HG02885 (cell line): ENCODE data around the gene CEP83.
A peak's percentile ranks its signal among the peaks of the same experiment; 100 is the strongest.
"Not testable (repeated sequence)": the region's sequence is repeated elsewhere in the genome, so short reads cannot be mapped to it uniquely, and the experiment has no call there.

ENCODE experiments used
- ATAC-seq: cut with Tn5 transposase; IDR thresholded peaks from one replicate; pipeline ENCODE4 v1.9.1; 2021; ENCODE audit warnings: mild to moderate bottlenecking; ENCODE audit not compliant: unreplicated experiment, poor library complexity

CEP83 gene

DNA sequence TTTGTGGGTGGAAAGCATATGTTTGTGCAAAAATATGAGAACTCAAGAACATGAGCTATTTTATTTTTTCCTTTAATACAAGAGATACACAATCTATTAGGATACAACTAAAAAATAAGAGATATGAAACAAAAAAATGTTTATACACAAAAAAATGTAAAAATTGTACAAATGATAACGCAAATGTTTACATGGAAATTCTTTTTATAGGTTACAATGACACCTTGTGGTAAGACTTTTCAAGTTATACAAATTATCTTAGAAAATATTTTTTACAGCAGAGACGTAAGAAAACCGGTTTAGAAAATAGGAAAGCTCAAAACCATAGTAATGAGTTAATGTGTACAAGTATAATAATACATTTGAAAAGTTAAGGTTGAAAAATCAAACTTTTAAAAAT is 25.5 kb downstream of the CEP83 start:
- no peak for ATAC-seq

GRCh38 chr12:94433744-94434143 is 25.9 kb downstream of the CEP83 start:
- no peak for ATAC-seq

DNA sequence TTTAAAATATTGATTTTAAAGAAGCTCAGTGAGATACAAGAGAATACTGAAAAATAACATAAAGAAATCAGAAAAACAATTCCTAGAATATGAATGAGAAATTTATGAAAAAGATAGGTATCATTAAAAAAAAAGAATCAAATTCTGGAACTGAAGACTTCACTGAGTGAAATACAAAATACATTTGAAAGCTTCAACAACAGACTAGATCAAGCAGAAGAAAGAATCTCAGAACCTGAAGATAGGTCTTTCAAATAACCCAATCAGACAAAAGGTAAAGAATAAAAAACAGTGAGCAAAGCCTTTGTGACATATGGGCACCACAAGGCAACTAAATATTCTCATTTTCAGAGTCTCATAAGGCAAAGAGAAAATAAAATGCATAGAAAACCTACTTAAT is 29.4 kb downstream of the CEP83 start:
- ATAC-seq, result no peak

DNA sequence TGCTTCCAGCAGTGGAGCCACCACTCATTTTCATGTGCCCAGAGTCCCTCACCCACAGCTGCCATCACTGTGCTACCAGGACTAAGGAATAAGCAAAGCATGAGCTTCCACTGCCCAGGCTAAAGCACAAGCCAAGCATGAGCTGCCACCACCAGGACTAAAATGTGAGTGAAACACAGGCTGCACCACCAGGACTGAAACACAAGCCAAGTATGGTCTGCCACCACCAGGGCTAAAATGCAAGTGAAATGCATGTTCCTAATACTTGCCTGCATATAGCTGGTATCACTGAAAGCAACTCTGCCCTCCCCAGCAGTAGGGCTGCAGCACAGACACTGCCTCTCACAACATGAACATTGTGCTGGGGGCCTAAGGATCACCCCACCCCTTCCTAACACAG is 30.0 kb downstream of the CEP83 start:
- ATAC-seq, result no peak

- ATAC-seq, result no peak
These were observed 30.5 kb downstream of the CEP83 start for GRCh38 chr12:94429191-94429590.

DNA sequence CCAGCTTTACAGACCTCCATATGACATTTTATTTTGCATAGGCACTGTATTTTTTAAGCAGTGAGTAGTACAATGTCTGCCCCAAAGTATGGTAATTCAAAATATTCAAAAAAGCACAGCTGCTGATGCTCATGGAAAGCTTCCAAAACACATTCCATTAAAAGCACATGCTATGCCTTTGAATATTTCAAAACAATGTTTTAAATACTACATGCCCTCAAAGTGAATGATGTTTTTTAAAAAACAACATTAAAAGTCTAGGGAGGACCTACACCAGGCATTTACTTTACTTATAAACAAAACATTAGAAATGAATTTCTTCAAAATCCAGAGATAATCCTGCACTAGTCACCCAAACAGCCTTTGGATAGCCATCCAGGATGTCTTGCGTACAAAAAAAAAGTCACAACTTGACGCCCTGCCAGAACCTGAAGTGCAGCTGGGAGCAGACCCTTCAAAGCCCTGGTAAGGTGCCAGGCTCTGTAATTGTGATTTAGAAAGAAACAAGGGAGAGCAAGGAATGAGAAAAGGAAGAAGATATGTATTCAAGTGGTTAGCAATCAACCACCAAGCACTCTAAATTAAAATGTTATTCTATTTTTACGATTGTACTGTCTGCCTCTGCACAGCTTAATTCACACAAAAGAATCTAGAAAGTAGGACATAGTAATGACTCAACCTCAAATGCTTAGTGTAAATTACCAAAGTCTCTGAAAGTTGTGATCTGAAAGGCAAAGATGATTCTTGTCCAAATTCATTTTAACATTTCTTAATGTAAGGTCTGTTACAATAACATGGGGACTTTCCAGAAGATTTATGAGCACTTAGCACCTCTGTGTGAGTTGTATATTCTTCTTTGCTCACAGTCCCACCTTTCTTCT is 31.9 kb downstream of the CEP83 start:
- no peak for ATAC-seq

- no peak for ATAC-seq
These were observed 33.6 kb downstream of the CEP83 start for GRCh38 chr12:94426049-94426448.

DNA sequence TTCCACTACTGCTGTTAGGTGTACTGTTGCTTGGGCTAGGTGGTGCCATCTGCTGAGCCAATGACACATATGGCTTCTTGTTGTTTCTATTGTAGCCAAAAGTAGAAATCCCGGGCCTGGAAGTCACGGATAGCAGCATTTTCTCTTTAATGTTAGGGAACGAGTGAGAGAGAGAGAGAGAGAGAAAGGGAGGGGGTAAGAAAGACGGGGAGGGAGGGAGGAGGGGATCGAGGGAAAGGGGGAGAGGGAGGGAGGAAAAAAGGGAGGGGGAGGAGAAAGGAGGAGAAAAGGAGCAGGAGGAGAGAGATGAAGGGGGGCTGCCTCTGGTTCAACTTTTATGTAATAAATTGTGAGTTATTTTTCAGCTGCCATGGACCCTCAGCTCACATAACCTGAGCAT is 34.8 kb downstream of the CEP83 start:
- not testable (repeated sequence) for ATAC-seq

DNA sequence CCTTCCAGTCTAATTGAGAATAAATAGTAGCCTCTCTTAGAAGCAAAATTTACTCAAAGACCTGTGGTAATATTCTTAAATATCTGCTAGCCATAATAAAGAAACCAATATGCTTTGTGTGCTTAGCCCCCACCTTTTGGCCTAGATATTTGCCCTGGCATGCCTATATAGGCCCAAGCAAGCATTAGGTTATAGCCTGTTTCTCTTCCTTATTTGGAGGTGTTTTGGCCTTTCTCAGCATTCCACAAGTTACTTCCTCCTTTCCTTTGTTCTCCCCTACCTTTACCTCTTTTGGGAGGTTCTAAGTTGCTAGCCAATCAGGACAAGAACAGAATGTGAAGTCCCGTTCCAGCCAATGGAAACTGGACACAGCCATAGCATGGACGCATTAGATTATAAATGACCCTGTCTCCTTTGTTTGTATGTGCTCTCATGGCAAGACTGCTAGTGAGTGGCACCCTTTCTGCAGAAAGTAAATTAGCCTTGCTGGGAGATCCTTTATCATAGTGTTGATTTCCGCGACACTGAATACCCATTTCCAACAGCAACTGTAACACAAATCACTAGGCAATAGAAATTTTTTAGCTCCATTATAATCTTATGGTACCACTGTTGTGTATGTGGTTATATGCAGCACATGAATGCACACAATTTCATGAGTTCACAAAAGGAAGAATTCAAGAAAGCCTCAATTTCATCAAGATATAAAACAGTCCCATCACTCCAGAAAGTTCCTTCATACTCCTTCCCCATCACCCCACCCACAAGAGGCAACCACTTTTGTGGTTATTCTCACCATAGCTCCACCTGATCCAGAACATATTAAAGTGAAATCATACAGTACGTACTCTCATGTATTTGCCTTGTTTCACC is 37.6 kb downstream of the CEP83 start:
- no peak for ATAC-seq

GRCh38 chr12:94418517-94418916 is 41.1 kb downstream of the CEP83 start:
- no peak for ATAC-seq

DNA sequence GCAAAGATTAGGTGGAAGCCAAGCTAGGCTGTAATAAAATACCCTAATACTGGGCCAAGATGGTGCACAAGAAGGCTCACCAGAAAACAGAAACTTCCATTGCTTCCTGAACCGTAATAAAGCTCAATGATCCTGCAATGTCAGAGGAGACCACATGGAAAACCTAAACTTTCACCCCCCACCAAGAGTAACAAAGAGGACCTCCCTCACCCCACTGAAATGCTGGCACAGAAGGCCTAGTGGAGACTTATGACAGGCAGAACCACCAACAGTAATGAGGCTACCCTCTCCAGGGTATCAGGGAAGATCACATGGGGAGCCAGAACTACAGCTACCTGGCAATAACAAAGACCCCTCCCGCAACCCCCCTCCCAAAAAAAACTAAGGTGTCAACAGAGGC is 43.1 kb downstream of the CEP83 start:
- no peak for ATAC-seq

- no peak for ATAC-seq
These were observed 44.6 kb downstream of the CEP83 start for GRCh38 chr12:94415066-94415465.

- peak; percentile 72 for ATAC-seq
These were observed 54.1 kb downstream of the CEP83 start for GRCh38 chr12:94405413-94406116.

- no peak for ATAC-seq
These were observed 54.8 kb downstream of the CEP83 start for GRCh38 chr12:94404854-94405253.

DNA sequence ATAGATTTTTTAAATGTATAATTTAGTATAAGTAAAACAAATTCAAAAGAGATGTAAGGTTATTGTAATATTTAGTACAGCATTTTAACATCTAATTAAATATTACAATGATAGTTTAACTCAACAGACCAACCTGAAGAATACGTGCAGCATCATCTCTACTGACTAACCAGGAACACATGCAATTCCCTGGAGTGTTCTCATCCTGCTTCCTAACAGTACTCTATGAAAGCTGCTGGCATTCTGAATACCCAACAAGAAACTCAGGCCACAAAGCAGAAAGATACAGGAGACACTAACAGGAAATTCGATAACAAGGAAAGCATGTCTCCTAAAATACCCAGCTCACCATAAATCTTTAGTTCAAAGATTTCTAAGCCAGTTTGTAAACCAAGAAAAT is 58.3 kb downstream of the CEP83 start:
- no peak for ATAC-seq

DNA sequence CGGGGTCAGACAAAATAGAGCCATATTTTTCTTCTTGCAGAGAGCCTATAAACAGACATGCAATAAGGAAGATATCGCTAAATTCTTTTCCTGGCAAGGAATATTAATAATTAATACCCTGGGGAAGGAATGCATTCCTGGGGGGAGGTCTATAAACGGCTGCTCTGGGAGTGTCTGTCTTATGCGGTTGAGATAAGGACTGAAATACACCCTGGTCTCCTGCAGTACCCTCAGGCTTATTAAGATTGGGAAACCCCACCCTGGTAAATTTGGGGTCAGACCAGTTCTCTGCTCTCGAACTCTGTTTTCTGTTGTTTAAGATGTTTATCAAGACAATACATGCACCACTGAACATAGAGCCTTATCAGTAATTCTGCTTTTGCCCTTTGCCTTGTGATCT is 61.0 kb downstream of the CEP83 start:
- not testable (repeated sequence) for ATAC-seq

GRCh38 chr12:94397401-94397800 is 62.3 kb downstream of the CEP83 start:
- no peak for ATAC-seq

- ATAC-seq, result not testable (repeated sequence)
These were observed 63.7 kb downstream of the CEP83 start for GRCh38 chr12:94396014-94396413.

DNA sequence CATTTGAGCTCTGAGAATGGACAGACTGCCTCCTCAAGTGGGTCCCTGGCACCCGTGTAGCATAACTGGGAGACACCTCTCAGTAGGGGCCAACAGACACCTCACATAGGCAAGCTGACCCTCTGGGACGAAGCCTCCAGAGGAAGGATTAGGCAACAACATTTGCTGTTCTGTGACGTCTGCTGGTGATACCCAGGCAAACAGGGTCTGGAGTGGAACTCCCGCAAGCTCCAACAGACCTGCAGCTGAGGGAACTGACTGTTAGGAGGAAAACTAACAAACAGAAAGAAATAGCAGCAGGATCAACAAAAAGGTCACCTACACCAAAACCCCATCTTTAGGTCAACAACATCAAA is 69.6 kb downstream of the CEP83 start:
- ATAC-seq, result no peak

GRCh38 chr12:94389482-94390129 is 70.1 kb downstream of the CEP83 start:
- not testable (repeated sequence) for ATAC-seq
